PC-9 (cell line): Measurements from ENCODE around the gene DYSF. TPM values are rescaled to one million over a fixed set of nuclear protein-coding genes. Genes with fewer than 3 reads are reported as not detected.

Experiments
- BruUV-seq: library from RNA; stranded (reverse); fragments of 400-500 nt; replicated peaks from 2 replicates; lab custom pipeline; 2021; lab: Mats Ljungman, UMichigan
- CTCF ChIA-PET: fragments of 300-600 bp; sonication (Branson Sonifier 250); formaldehyde crosslinking; loops from one replicate; lab custom pipeline; 2022; ENCODE audit warnings: antibody characterized with exemption; lab: Charles Lee
- POLR2A ChIA-PET: fragments of 300-600 bp; sonication (Branson Sonifier 250); formaldehyde crosslinking; loops from one replicate; lab custom pipeline; 2022; ENCODE audit warnings: antibody characterized with exemption; ENCODE audit not compliant: unreplicated experiment; lab: Charles Lee
- DNase-seq, 2 experiments: peaks; one replicate each; pipeline versions ENCODE4 v3.0.0 to v3.0.0-alpha.2; 2015 to 2022; ENCODE audit warnings: mixed read lengths in 1 of 2
- H2AFZ ChIP-seq: fragments of 200-600 bp; sonication (generic); 2 replicates; pipeline ENCODE4 v1.8.1; 2017; ENCODE audit warnings: antibody characterized with exemption
- H3F3A ChIP-seq: fragments of 200-600 bp; sonication (generic); 2 replicates; pipeline ENCODE4 v1.8.1; 2017; ENCODE audit warnings: antibody characterized with exemption, mild to moderate bottlenecking, low read depth; ENCODE audit not compliant: insufficient read depth
- H3K27ac ChIP-seq: fragments of 200-600 bp; sonication (generic); 2 replicates; pipeline ENCODE4 v1.6.1; 2016; ENCODE audit warnings: mixed run types
- H3K27me3 ChIP-seq: fragments of 200-600 bp; sonication (generic); 2 replicates; pipeline ENCODE4 v1.6.1; 2016; ENCODE audit warnings: low read depth, mixed run types; ENCODE audit not compliant: insufficient read depth
- H3K36me3 ChIP-seq: fragments of 200-600 bp; sonication (generic); 2 replicates; pipeline ENCODE4 v1.6.1; 2016; ENCODE audit warnings: low read depth, mixed run types
- H3K4me1 ChIP-seq: fragments of 200-600 bp; sonication (generic); replicated peaks from 2 replicates; pipeline ENCODE4 v1.6.1; 2016; ENCODE audit warnings: mixed run types; ENCODE audit not compliant: insufficient read depth
- H3K4me2 ChIP-seq: fragments of 200-600 bp; sonication (generic); 2 replicates; pipeline ENCODE4 v1.6.1; 2017; ENCODE audit warnings: mixed run types
- H3K4me3 ChIP-seq: fragments of 200-600 bp; sonication (generic); 2 replicates; pipeline ENCODE4 v1.6.1; 2016; ENCODE audit warnings: mixed run types
- H3K79me2 ChIP-seq: fragments of 200-600 bp; sonication (generic); 2 replicates; pipeline ENCODE4 v1.6.1; 2017; ENCODE audit warnings: low read depth, mixed run types
- H3K9me2 ChIP-seq: fragments of 200-600 bp; sonication (generic); 2 replicates; pipeline ENCODE4 v1.8.1; 2017; ENCODE audit warnings: mild to moderate bottlenecking; ENCODE audit not compliant: insufficient read depth
- H3K9me3 ChIP-seq: fragments of 200-600 bp; sonication (generic); 2 replicates; pipeline ENCODE4 v1.8.1; 2016; ENCODE audit warnings: low read depth; ENCODE audit not compliant: insufficient read depth
- H4K20me1 ChIP-seq: fragments of 200-600 bp; sonication (generic); 2 replicates; pipeline ENCODE4 v1.8.1; 2017; ENCODE audit not compliant: insufficient read depth
- EZH2 ChIP-seq: fragments of 200-600 bp; sonication (generic); IDR thresholded peaks from 2 replicates; pipeline ENCODE4 v1.8.0; 2017; ENCODE audit warnings: antibody characterized with exemption, low read depth
- intact Hi-C: fragments of 100-400 bp; cut with micrococcal nuclease; formaldehyde crosslinking; loops from one replicate; pipeline ENCODE4 v1.10.0; 2022; ENCODE audit not compliant: unreplicated experiment
- total RNA-seq: library from RNA; stranded (reverse); gene quantifications from 2 replicates; pipeline ENCODE4 v1.2.3, GENCODE V29; 2021
- TF ChIP-seq, protein P1 (sequence below): fragments of 200-600 bp; sonication (generic); conservative IDR thresholded peaks from 2 replicates; pipeline ENCODE4 v1.6.1; 2017; ENCODE audit warnings: mixed run types, antibody characterized with exemption, mild to moderate bottlenecking, moderate library complexity

DYSF gene
- total RNA-seq, 1 experiment from 2014 or later, result 12.2 TPM

- ChIA-PET POLR2A (no interaction called here), CTCF (no interaction called here)
- Histone ChIP-seq H3K4me3 (no peak overlapping the region), H3K27me3 (no peaks in the 10 kb centered on the region), H3K27ac (no peak overlapping the region), H3K36me3 (no peaks in the 10 kb centered on the region), H3K4me2 (no peak overlapping the region), H3K9me3 (no peaks in the 10 kb centered on the region), H3K79me2 (no peaks in the 10 kb centered on the region), H3K9me2 (no peaks in the 10 kb centered on the region), H3F3A (no peaks in the 10 kb centered on the region), H4K20me1 (no peaks in the 10 kb centered on the region), H3K4me1 (no peaks in the 10 kb centered on the region), H2AFZ (no peak overlapping the region)
- DNase-seq, result no peak
- no TSS peak for BruUV-seq
- intact Hi-C loops, result no loop called here
- no peak for TF ChIP-seq EZH2
- TF ChIP-seq, protein P1, sequence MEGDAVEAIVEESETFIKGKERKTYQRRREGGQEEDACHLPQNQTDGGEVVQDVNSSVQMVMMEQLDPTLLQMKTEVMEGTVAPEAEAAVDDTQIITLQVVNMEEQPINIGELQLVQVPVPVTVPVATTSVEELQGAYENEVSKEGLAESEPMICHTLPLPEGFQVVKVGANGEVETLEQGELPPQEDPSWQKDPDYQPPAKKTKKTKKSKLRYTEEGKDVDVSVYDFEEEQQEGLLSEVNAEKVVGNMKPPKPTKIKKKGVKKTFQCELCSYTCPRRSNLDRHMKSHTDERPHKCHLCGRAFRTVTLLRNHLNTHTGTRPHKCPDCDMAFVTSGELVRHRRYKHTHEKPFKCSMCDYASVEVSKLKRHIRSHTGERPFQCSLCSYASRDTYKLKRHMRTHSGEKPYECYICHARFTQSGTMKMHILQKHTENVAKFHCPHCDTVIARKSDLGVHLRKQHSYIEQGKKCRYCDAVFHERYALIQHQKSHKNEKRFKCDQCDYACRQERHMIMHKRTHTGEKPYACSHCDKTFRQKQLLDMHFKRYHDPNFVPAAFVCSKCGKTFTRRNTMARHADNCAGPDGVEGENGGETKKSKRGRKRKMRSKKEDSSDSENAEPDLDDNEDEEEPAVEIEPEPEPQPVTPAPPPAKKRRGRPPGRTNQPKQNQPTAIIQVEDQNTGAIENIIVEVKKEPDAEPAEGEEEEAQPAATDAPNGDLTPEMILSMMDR, result no peak
Measured at GRCh38 chr2:71681626-71682025, 228.3 kb downstream of the DYSF start.

GRCh38 chr2:71682341-71682740 lies 229.0 kb downstream of the DYSF start:
- Histone ChIP-seq H3K27me3 (no peaks in the 10 kb centered on the region), H3F3A (no peaks in the 10 kb centered on the region), H3K4me1 (no peaks in the 10 kb centered on the region), H2AFZ (no peak overlapping the region), H3K4me3 (no peak overlapping the region), H4K20me1 (no peaks in the 10 kb centered on the region), H3K79me2 (no peaks in the 10 kb centered on the region), H3K4me2 (no peak overlapping the region), H3K36me3 (no peaks in the 10 kb centered on the region), H3K9me2 (no peaks in the 10 kb centered on the region), H3K27ac (no peak overlapping the region), H3K9me3 (no peaks in the 10 kb centered on the region)
- BruUV-seq, result no TSS peak
- intact Hi-C loops, result no loop called here
- no peak for DNase-seq
- CTCF ChIA-PET, result no interaction called here
- POLR2A ChIA-PET, result no interaction called here
- TF ChIP-seq, protein P1, result no peak
- TF ChIP-seq EZH2, result no peak

GRCh38 chr2:71683070-71683469 lies 229.7 kb downstream of the DYSF start:
- no peaks in the 10 kb centered on the region for H3K9me3 ChIP-seq
- CTCF ChIA-PET, result no interaction called here

More at GRCh38 chr2:71683070-71683469, 229.7 kb downstream of the DYSF start:
- no peak overlapping the region for H3K27ac ChIP-seq
- H3K36me3 ChIP-seq, result peaks cover under 1% of the 10 kb centered on the region; the same call in 1 of the 2 replicates
- H3F3A ChIP-seq, result no peaks in the 10 kb centered on the region
- no peaks in the 10 kb centered on the region for H3K9me2 ChIP-seq
- H2AFZ ChIP-seq, result no peak overlapping the region
- no peak overlapping the region for H3K4me2 ChIP-seq
- intact Hi-C loops, result no loop called here
- BruUV-seq, result no TSS peak
- no peak for TF ChIP-seq EZH2
- TF ChIP-seq, protein P1, result no peak
- DNase-seq, result no peak
- no peaks in the 10 kb centered on the region for H3K4me1 ChIP-seq
- H3K4me3 ChIP-seq, result no peak overlapping the region
- POLR2A ChIA-PET, result interaction anchor here (0.6 kb wide), 1 partner anchor 55 kb away, joined by 3 read pairs; no protein-coding TSS in a partner anchor
- no peaks in the 10 kb centered on the region for H3K79me2 ChIP-seq
- no peaks in the 10 kb centered on the region for H3K27me3 ChIP-seq
- H4K20me1 ChIP-seq, result no peaks in the 10 kb centered on the region
